HepG2 (cell line): ENCODE results near the gene MYLK. TPM values are rescaled to one million over a fixed set of nuclear protein-coding genes. Genes with fewer than 3 reads are reported as not detected.

ENCODE experiments used
- DPF2 ChIP-seq: sonication (generic); formaldehyde crosslinking; IDR thresholded peaks from 2 replicates; pipeline ENCODE4 v1.4.0; 2020; ENCODE audit warnings: mild to moderate bottlenecking, low read depth, missing genetic modification reagents, borderline replicate concordance
- HCFC1 ChIP-seq: fragments of 150-350 bp; IDR thresholded peaks from 2 replicates; pipeline ENCODE4 v1.6.1; 2014; ENCODE audit warnings: low read depth, low read length
- HES4 ChIP-seq: sonication (generic); formaldehyde crosslinking; IDR thresholded peaks from 2 replicates; pipeline ENCODE4 v1.9.0; 2021; ENCODE audit warnings: mild to moderate bottlenecking, missing genetic modification reagents, borderline replicate concordance
- HMGXB4 ChIP-seq, 2 experiments: sonication (generic) in 1 of 2; formaldehyde crosslinking in 1 of 2; IDR thresholded peaks; 2 replicates each; pipeline versions ENCODE4 v1.4.0 to v1.6.1; 2018 to 2020; ENCODE audit warnings: missing genetic modification reagents in 2 of 2, borderline replicate concordance in 1 of 2, low read depth in 1 of 2, mild to moderate bottlenecking in 1 of 2, missing biosample characterization in 1 of 2
- JDP2 ChIP-seq: sonication (generic); formaldehyde crosslinking; IDR thresholded peaks from 2 replicates; pipeline ENCODE4 v1.8.1; 2022; ENCODE audit warnings: missing genetic modification reagents, borderline replicate concordance
- MAZ ChIP-seq, 2 experiments: sonication (generic) in 1 of 2; formaldehyde crosslinking in 1 of 2; IDR thresholded peaks; 2 replicates each; pipeline versions ENCODE4 v1.5.0 to v1.6.1; 2012 to 2020; ENCODE audit warnings: low read depth in 2 of 2, mild to moderate bottlenecking in 2 of 2, borderline replicate concordance in 1 of 2, improper control_type of control experiment in 1 of 2, low read length in 1 of 2, missing genetic modification reagents in 1 of 2, moderate library complexity in 1 of 2
- MTA3 ChIP-seq: sonication (generic); formaldehyde crosslinking; IDR thresholded peaks from 2 replicates; pipeline ENCODE4 v1.4.0; 2020; ENCODE audit warnings: missing genetic modification reagents
- PAWR ChIP-seq: sonication (generic); formaldehyde crosslinking; IDR thresholded peaks from 2 replicates; pipeline ENCODE4 v1.4.0; 2020; ENCODE audit warnings: missing genetic modification reagents, mild to moderate bottlenecking, borderline replicate concordance
- PHF21A ChIP-seq: sonication (generic); formaldehyde crosslinking; IDR thresholded peaks from 2 replicates; pipeline ENCODE4 v1.5.0; 2020; ENCODE audit warnings: mild to moderate bottlenecking, missing genetic modification reagents
- SAP130 ChIP-seq: IDR thresholded peaks from 2 replicates; pipeline ENCODE4 v1.6.1; 2016; ENCODE audit warnings: low read depth
- SOX6 ChIP-seq, 2 experiments: fragments of 450-650 bp in 1 of 2; sonication (generic) in 1 of 2; formaldehyde crosslinking in 1 of 2; IDR thresholded peaks; 2 replicates each; pipeline versions ENCODE4 v1.4.0 to v1.6.1; 2017 to 2020; ENCODE audit warnings: antibody characterized with exemption in 1 of 2, mild to moderate bottlenecking in 1 of 2, missing genetic modification reagents in 1 of 2
- STAG1 ChIP-seq: sonication (generic); formaldehyde crosslinking; IDR thresholded peaks from 2 replicates; pipeline ENCODE4 v1.4.0; 2020; ENCODE audit warnings: missing genetic modification reagents
- ZFP1 ChIP-seq: IDR thresholded peaks from 2 replicates; pipeline ENCODE4 v1.6.1; 2016
- ZHX1 ChIP-seq: sonication (generic); formaldehyde crosslinking; IDR thresholded peaks from 2 replicates; pipeline ENCODE4 v1.8.1; 2022; ENCODE audit warnings: low read depth, mild to moderate bottlenecking, missing genetic modification reagents
- ZNF10 ChIP-seq: sonication (generic); formaldehyde crosslinking; IDR thresholded peaks from 2 replicates; pipeline ENCODE4 v1.4.0; 2020; ENCODE audit warnings: mild to moderate bottlenecking, low read depth, missing genetic modification reagents, borderline replicate concordance
- ZNF224 ChIP-seq: sonication (generic); formaldehyde crosslinking; IDR thresholded peaks from 2 replicates; pipeline ENCODE4 v1.5.0; 2020; ENCODE audit warnings: mild to moderate bottlenecking, missing genetic modification reagents
- ZNF564 ChIP-seq: sonication (generic); formaldehyde crosslinking; IDR thresholded peaks from 2 replicates; pipeline ENCODE4 v1.8.1; 2023; ENCODE audit warnings: mild to moderate bottlenecking, missing genetic modification reagents
- ZNF569 ChIP-seq: sonication (generic); formaldehyde crosslinking; IDR thresholded peaks from 2 replicates; pipeline ENCODE4 v1.5.0; 2020; ENCODE audit warnings: mild to moderate bottlenecking, missing genetic modification reagents, moderate library complexity, borderline replicate concordance
- ZNF576 ChIP-seq: sonication (generic); formaldehyde crosslinking; IDR thresholded peaks from 2 replicates; pipeline ENCODE4 v1.4.0; 2020; ENCODE audit warnings: mild to moderate bottlenecking, missing genetic modification reagents
- ZNF644 ChIP-seq: IDR thresholded peaks from 2 replicates; pipeline ENCODE4 v1.6.1; 2016; ENCODE audit warnings: low read depth
- ZNF709 ChIP-seq: sonication (generic); formaldehyde crosslinking; IDR thresholded peaks from 2 replicates; pipeline ENCODE4 v1.5.0; 2020; ENCODE audit warnings: mild to moderate bottlenecking, missing genetic modification reagents
- polyA plus RNA-seq, 8 experiments: library from polyadenylated mRNA; depleted of rRNA in 3 of 8; stranded (reverse) in 7 of 8; unstranded in 1 of 8; fragments of >200 nt; fragmentation: Illumina TruSeq in 4 of 8; extraction: Trizol in 4 of 8; gene quantifications; 2 replicates each; pipeline versions ENCODE4 v1.2.1 to v1.2.3, GENCODE V29; 2011 to 2016; ENCODE audit warnings: low read depth in 4 of 8, missing spikeins in 1 of 8, mixed read lengths in 1 of 8; ENCODE audit not compliant: insufficient read depth in 1 of 8
- total RNA-seq, 5 experiments: library from RNA; depleted of rRNA; stranded (reverse); fragments of >200 nt; fragmentation: Illumina TruSeq; extraction: Trizol; gene quantifications; 2 replicates each; pipeline ENCODE4 v1.2.3, GENCODE V29; 2016; ENCODE audit warnings: low read depth in 1 of 5
- TF ChIP-seq, protein P1 (sequence below): sonication (generic); formaldehyde crosslinking; IDR thresholded peaks from 2 replicates; pipeline ENCODE4 v1.5.1; 2020; ENCODE audit warnings: mild to moderate bottlenecking, missing genetic modification reagents, borderline replicate concordance
- TF ChIP-seq, protein P2 (sequence below): sonication (generic); formaldehyde crosslinking; conservative IDR thresholded peaks from 2 replicates; pipeline ENCODE4 v1.5.0; 2020; ENCODE audit warnings: missing genetic modification reagents

MYLK gene
- total and polyA plus RNA-seq, 2 of the 13 experiments (the other 11 are each of a cell fraction or from before 2014, with no cell fraction given): 10.6 to 34.9 TPM

- TF ChIP-seq HCFC1: no peak
- TF ChIP-seq, protein P1, sequence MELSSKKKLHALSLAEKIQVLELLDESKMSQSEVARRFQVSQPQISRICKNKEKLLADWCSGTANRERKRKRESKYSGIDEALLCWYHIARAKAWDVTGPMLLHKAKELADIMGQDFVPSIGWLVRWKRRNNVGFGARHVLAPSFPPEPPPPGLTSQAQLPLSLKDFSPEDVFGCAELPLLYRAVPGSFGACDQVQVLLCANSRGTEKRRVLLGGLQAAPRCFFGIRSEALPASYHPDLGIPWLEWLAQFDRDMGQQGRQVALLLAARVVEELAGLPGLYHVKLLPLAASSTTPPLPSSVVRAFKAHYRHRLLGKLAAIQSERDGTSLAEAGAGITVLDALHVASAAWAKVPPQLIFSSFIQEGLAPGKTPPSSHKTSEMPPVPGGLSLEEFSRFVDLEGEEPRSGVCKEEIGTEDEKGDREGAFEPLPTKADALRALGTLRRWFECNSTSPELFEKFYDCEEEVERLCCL: no peak
- TF ChIP-seq ZHX1 (CRISPR knock-in tag): no peak
- TF ChIP-seq SOX6 (IDR thresholded peaks at IDR 0.05): no peak
- TF ChIP-seq SOX6 (CRISPR knock-in tag; IDR thresholded peaks at IDR 0.05): peak; percentile 89
- TF ChIP-seq ZNF10 (CRISPR knock-in tag): no peak
- peak; percentile 79 for TF ChIP-seq ZNF644 (CRISPR knock-in tag)
- no peak for TF ChIP-seq JDP2 (CRISPR knock-in tag)
- TF ChIP-seq DPF2 (CRISPR knock-in tag): no peak
- no peak for TF ChIP-seq ZNF224 (CRISPR knock-in tag)
- TF ChIP-seq HES4 (CRISPR knock-in tag): no peak
- peak; percentile 2; the same call in 1 of the 2 replicates for TF ChIP-seq STAG1 (CRISPR knock-in tag)
- no peak for TF ChIP-seq MAZ (IDR thresholded peaks at IDR 0.05; ENCODE audit: borderline replicate concordance, low read depth, low read length)
- TF ChIP-seq MAZ (CRISPR knock-in tag; IDR thresholded peaks at IDR 0.05; ENCODE audit: low read depth): no peak
- TF ChIP-seq HMGXB4 (CRISPR knock-in tag; IDR thresholded peaks at IDR 0.05; ENCODE audit: borderline replicate concordance in 1 of 2, low read depth in 1 of 2): no peak
- TF ChIP-seq ZNF564 (CRISPR knock-in tag): no peak
- peak; percentile 82 for TF ChIP-seq PHF21A (CRISPR knock-in tag)
- TF ChIP-seq ZFP1 (CRISPR knock-in tag): no peak
- no peak for TF ChIP-seq ZNF569
- TF ChIP-seq PAWR (CRISPR knock-in tag): no peak
- TF ChIP-seq MTA3: no peak
- TF ChIP-seq, protein P2, sequence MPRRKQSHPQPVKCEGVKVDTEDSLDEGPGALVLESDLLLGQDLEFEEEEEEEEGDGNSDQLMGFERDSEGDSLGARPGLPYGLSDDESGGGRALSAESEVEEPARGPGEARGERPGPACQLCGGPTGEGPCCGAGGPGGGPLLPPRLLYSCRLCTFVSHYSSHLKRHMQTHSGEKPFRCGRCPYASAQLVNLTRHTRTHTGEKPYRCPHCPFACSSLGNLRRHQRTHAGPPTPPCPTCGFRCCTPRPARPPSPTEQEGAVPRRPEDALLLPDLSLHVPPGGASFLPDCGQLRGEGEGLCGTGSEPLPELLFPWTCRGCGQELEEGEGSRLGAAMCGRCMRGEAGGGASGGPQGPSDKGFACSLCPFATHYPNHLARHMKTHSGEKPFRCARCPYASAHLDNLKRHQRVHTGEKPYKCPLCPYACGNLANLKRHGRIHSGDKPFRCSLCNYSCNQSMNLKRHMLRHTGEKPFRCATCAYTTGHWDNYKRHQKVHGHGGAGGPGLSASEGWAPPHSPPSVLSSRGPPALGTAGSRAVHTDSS (CRISPR knock-in tag): no peak
- no peak for TF ChIP-seq ZNF709 (CRISPR knock-in tag)
- TF ChIP-seq SAP130 (CRISPR knock-in tag): peak; percentile 81
- no peak for TF ChIP-seq ZNF576 (CRISPR knock-in tag)
Observed at GRCh38 chr3:123758081-123758564, 126.0 kb downstream of the MYLK start (continued).
